ENCODE measurements around the gene LIMA1.

Gene LIMA1

DNA sequence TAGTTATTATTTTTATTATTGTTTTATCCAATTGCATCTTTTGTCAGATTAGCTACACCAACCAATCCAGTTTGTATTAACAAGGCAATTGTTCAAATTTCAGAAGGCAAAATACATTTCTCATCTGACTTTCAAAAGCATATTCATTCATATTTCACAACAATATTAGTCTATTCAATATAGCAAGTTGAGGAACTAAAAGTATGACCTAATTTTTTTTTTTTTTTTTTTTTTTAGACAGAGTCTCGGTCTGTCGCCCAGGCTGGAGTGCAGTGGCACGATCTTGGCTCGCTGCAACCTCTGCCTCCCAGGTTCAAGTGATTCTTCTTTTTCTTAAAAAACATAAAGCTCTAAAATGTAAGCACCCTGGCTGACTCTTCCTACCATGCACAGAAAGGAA, 154.0 kb downstream of the LIMA1 start:
- no peak for DNase-seq (ENCODE audit: low read depth)

DNA sequence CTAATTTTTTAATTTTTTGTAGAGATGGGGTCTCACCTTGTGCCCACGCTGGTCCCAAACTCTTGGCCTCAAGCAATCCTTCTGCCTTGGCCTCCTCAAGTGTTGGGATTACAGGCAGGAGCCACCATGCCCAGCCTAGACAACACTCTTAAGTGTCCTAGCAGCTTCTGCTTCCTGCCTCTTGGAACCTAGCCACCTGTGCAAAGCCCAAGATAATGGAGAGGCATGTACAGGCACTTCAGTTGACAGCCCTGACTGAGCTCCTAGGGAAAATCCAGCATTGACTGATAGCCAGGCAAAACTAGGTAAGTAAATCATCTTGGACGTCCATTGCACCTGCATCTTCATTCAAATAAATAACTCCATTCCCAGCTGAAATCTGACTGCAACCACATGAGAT, 155.8 kb downstream of the LIMA1 start:
- no peak for DNase-seq (ENCODE audit: low read depth)
